HEK293 (cell line): ENCODE data around the gene CELSR3.
A peak's percentile ranks its signal among the peaks of the same experiment; 100 is the strongest.

Source experiments
- GLIS2 ChIP-seq: fragments of 450-650 bp; formaldehyde crosslinking; IDR thresholded peaks from 2 replicates; pipeline ENCODE4 v1.5.1; 2016; ENCODE audit warnings: missing biosample characterization, missing genetic modification characterization
- HOXD13 ChIP-seq: sonication (generic); formaldehyde crosslinking; IDR thresholded peaks from 2 replicates; pipeline ENCODE4 v1.8.0; 2022; ENCODE audit warnings: missing genetic modification reagents, borderline replicate concordance
- KLF7 ChIP-seq: fragments of 450-650 bp; formaldehyde crosslinking; IDR thresholded peaks from 2 replicates; pipeline ENCODE4 v1.5.1; 2016; ENCODE audit warnings: missing biosample characterization, missing genetic modification characterization, borderline replicate concordance
- MEIS1 ChIP-seq: sonication (generic); formaldehyde crosslinking; IDR thresholded peaks from 2 replicates; pipeline ENCODE4 v1.8.1; 2022; ENCODE audit warnings: missing genetic modification reagents, mild to moderate bottlenecking, borderline replicate concordance
- MYNN ChIP-seq: fragments of 450-650 bp; formaldehyde crosslinking; IDR thresholded peaks from 2 replicates; pipeline ENCODE4 v1.5.1; 2016; ENCODE audit warnings: missing biosample characterization, missing genetic modification characterization, borderline replicate concordance
- REPIN1 ChIP-seq: fragments of 450-650 bp; formaldehyde crosslinking; IDR thresholded peaks from 2 replicates; pipeline ENCODE4 v1.5.1; 2017; ENCODE audit warnings: missing biosample characterization, missing genetic modification characterization, low read depth
- SETDB1 ChIP-seq: IDR thresholded peaks from one replicate; pipeline ENCODE4 v1.6.1; 2017; ENCODE audit warnings: mild to moderate bottlenecking, low read length, moderate library complexity, mixed read lengths; ENCODE audit not compliant: insufficient read length
- ZNF121 ChIP-seq: fragments of 450-650 bp; formaldehyde crosslinking; IDR thresholded peaks from 2 replicates; pipeline ENCODE4 v1.5.1; 2016; ENCODE audit warnings: missing biosample characterization, missing genetic modification characterization
- ZNF133 ChIP-seq: fragments of 450-650 bp; formaldehyde crosslinking; IDR thresholded peaks from 2 replicates; pipeline ENCODE4 v1.5.1; 2016; ENCODE audit warnings: missing biosample characterization, missing genetic modification characterization
- ZNF138 ChIP-seq: fragments of 450-650 bp; formaldehyde crosslinking; IDR thresholded peaks from 2 replicates; pipeline ENCODE4 v1.5.1; 2016; ENCODE audit warnings: missing biosample characterization, missing genetic modification characterization, borderline replicate concordance
- ZNF157 ChIP-seq: fragments of 450-650 bp; formaldehyde crosslinking; IDR thresholded peaks from 2 replicates; pipeline ENCODE4 v1.5.1; 2016; ENCODE audit warnings: missing biosample characterization, missing genetic modification characterization
- ZNF214 ChIP-seq: fragments of 450-650 bp; formaldehyde crosslinking; IDR thresholded peaks from 2 replicates; pipeline ENCODE4 v1.5.1; 2017; ENCODE audit warnings: missing biosample characterization, mild to moderate bottlenecking, missing genetic modification characterization, borderline replicate concordance
- ZNF302 ChIP-seq: fragments of 450-650 bp; formaldehyde crosslinking; IDR thresholded peaks from 2 replicates; pipeline ENCODE4 v1.5.1; 2016; ENCODE audit warnings: missing biosample characterization, missing genetic modification characterization, low read depth
- ZNF37A ChIP-seq: fragments of 450-650 bp; IDR thresholded peaks from 2 replicates; pipeline ENCODE4 v1.5.1; 2018; ENCODE audit warnings: missing biosample characterization, missing genetic modification characterization
- ZNF391 ChIP-seq: fragments of 450-650 bp; formaldehyde crosslinking; IDR thresholded peaks from 2 replicates; pipeline ENCODE4 v1.5.1; 2016; ENCODE audit warnings: low read depth, missing biosample characterization, missing genetic modification characterization, borderline replicate concordance
- ZNF394 ChIP-seq: fragments of 450-650 bp; formaldehyde crosslinking; IDR thresholded peaks from 2 replicates; pipeline ENCODE4 v1.5.1; 2016; ENCODE audit warnings: missing biosample characterization, missing genetic modification characterization, mild to moderate bottlenecking, moderate library complexity, borderline replicate concordance
- ZNF501 ChIP-seq: fragments of 450-650 bp; formaldehyde crosslinking; IDR thresholded peaks from 2 replicates; pipeline ENCODE4 v1.5.1; 2016; ENCODE audit warnings: missing biosample characterization, missing genetic modification characterization
- ZNF626 ChIP-seq: fragments of 450-650 bp; sonication (Bioruptor Pico); formaldehyde crosslinking; IDR thresholded peaks from 2 replicates; pipeline ENCODE4 v1.5.1; 2018; ENCODE audit warnings: missing biosample characterization, missing genetic modification characterization, inconsistent platforms
- ZNF654 ChIP-seq: fragments of 450-650 bp; formaldehyde crosslinking; IDR thresholded peaks from 2 replicates; pipeline ENCODE4 v1.5.1; 2016; ENCODE audit warnings: low read depth, missing biosample characterization, missing genetic modification characterization
- ZNF664 ChIP-seq: fragments of 450-650 bp; formaldehyde crosslinking; IDR thresholded peaks from 2 replicates; pipeline ENCODE4 v1.5.1; 2016; ENCODE audit warnings: missing biosample characterization, missing genetic modification characterization
- TF ChIP-seq, protein P1 (sequence below): fragments of 450-650 bp; formaldehyde crosslinking; IDR thresholded peaks from 2 replicates; pipeline ENCODE4 v1.5.1; 2016; ENCODE audit warnings: missing biosample characterization, missing genetic modification characterization, borderline replicate concordance
- TF ChIP-seq, protein P2 (sequence below): fragments of 450-650 bp; formaldehyde crosslinking; IDR thresholded peaks from 2 replicates; pipeline ENCODE4 v1.5.1; 2016; ENCODE audit warnings: missing biosample characterization, missing genetic modification characterization
- TF ChIP-seq, protein P3 (sequence below): fragments of 450-650 bp; formaldehyde crosslinking; conservative IDR thresholded peaks from 2 replicates; pipeline ENCODE4 v1.5.1; 2016; ENCODE audit warnings: low read depth, missing biosample characterization, missing genetic modification characterization
- TF ChIP-seq, protein P4 (sequence below): fragments of 450-650 bp; formaldehyde crosslinking; IDR thresholded peaks from 2 replicates; pipeline ENCODE4 v1.5.1; 2016; ENCODE audit warnings: missing biosample characterization, missing genetic modification characterization, borderline replicate concordance
- TF ChIP-seq, protein P5 (sequence below): fragments of 450-650 bp; formaldehyde crosslinking; IDR thresholded peaks from 2 replicates; pipeline ENCODE4 v1.5.1; 2016; ENCODE audit warnings: missing biosample characterization, missing genetic modification characterization

Gene CELSR3

DNA sequence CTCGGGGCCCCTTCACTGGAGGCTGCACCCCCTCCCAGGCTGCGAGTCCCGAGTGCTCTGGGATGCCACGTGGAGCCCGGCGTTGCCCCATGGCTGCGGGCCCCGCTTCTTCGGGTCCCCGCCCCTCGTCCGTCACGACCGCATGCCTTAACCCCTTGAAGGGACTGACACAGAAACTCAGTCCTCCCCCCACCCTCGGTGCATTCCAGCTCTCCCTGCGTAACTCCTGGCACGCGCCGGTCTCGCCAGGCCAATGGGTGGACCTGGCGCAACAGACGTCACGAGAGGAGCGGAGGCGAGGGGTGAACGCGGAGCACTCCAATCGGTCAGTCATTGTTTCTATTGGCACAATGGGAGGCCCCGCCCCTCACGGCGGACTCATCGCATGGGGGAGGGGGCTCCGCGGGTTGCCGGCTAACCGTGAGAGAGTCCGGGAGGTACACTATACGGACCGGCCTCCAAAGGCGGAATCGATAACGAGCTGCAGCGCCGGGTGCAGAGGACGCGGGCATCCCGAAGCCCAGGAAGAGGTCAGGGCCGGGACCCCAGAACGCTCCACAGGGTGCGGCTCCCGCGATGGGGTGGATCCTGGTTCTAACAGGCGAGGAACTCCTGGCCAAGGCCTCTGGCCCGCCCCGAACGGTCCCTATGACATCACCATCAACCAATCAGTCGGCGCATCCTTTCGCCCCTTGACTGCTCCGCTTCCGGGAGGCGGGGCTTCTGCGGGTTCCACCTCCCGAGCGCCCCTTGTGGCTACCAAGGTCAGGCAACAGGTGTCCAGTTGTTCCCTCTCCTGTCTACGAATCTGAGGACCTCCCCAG lies 1.0 kb upstream of the CELSR3 start (continued):
- TF ChIP-seq ZNF501 (tag by site-specific recombination) (peak; percentile 64; the same call in 1 of the 2 replicates), MYNN (no peak), HOXD13 (CRISPR knock-in tag) (no peak), ZNF664 (tag by site-specific recombination) (no peak), ZNF37A (tag by site-specific recombination) (no peak), GLIS2 (tag by site-specific recombination) (peak; percentile 99), ZNF626 (tag by site-specific recombination) (no peak), ZNF157 (tag by site-specific recombination) (no peak), ZNF133 (tag by site-specific recombination) (no peak), ZNF138 (tag by site-specific recombination) (no peak), KLF7 (tag by site-specific recombination) (peak; percentile 42; the same call in 1 of the 2 replicates), MEIS1 (CRISPR knock-in tag) (no peak), SETDB1 (no peak), ZNF654 (tag by site-specific recombination) (no peak), ZNF394 (tag by site-specific recombination) (peak; percentile 50; the same call in 1 of the 2 replicates), ZNF391 (tag by site-specific recombination) (peak; percentile 14; the same call in 1 of the 2 replicates), REPIN1 (tag by site-specific recombination) (no peak), ZNF121 (tag by site-specific recombination) (no peak), ZNF302 (tag by site-specific recombination) (no peak), ZNF214 (tag by site-specific recombination) (no peak)
- TF ChIP-seq, protein P1, sequence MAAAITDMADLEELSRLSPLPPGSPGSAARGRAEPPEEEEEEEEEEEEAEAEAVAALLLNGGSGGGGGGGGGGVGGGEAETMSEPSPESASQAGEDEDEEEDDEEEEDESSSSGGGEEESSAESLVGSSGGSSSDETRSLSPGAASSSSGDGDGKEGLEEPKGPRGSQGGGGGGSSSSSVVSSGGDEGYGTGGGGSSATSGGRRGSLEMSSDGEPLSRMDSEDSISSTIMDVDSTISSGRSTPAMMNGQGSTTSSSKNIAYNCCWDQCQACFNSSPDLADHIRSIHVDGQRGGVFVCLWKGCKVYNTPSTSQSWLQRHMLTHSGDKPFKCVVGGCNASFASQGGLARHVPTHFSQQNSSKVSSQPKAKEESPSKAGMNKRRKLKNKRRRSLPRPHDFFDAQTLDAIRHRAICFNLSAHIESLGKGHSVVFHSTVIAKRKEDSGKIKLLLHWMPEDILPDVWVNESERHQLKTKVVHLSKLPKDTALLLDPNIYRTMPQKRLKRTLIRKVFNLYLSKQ = no peak
- TF ChIP-seq, protein P2, sequence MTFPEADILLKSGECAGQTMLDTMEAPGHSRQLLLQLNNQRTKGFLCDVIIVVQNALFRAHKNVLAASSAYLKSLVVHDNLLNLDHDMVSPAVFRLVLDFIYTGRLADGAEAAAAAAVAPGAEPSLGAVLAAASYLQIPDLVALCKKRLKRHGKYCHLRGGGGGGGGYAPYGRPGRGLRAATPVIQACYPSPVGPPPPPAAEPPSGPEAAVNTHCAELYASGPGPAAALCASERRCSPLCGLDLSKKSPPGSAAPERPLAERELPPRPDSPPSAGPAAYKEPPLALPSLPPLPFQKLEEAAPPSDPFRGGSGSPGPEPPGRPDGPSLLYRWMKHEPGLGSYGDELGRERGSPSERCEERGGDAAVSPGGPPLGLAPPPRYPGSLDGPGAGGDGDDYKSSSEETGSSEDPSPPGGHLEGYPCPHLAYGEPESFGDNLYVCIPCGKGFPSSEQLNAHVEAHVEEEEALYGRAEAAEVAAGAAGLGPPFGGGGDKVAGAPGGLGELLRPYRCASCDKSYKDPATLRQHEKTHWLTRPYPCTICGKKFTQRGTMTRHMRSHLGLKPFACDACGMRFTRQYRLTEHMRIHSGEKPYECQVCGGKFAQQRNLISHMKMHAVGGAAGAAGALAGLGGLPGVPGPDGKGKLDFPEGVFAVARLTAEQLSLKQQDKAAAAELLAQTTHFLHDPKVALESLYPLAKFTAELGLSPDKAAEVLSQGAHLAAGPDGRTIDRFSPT = peak; percentile 71
- TF ChIP-seq, protein P3, sequence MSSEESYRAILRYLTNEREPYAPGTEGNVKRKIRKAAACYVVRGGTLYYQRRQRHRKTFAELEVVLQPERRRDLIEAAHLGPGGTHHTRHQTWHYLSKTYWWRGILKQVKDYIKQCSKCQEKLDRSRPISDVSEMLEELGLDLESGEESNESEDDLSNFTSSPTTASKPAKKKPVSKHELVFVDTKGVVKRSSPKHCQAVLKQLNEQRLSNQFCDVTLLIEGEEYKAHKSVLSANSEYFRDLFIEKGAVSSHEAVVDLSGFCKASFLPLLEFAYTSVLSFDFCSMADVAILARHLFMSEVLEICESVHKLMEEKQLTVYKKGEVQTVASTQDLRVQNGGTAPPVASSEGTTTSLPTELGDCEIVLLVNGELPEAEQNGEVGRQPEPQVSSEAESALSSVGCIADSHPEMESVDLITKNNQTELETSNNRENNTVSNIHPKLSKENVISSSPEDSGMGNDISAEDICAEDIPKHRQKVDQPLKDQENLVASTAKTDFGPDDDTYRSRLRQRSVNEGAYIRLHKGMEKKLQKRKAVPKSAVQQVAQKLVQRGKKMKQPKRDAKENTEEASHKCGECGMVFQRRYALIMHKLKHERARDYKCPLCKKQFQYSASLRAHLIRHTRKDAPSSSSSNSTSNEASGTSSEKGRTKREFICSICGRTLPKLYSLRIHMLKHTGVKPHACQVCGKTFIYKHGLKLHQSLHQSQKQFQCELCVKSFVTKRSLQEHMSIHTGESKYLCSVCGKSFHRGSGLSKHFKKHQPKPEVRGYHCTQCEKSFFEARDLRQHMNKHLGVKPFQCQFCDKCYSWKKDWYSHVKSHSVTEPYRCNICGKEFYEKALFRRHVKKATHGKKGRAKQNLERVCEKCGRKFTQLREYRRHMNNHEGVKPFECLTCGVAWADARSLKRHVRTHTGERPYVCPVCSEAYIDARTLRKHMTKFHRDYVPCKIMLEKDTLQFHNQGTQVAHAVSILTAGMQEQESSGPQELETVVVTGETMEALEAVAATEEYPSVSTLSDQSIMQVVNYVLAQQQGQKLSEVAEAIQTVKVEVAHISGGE (tag by site-specific recombination) = peak; percentile 38; the same call in 1 of the 2 replicates
- TF ChIP-seq, protein P4, sequence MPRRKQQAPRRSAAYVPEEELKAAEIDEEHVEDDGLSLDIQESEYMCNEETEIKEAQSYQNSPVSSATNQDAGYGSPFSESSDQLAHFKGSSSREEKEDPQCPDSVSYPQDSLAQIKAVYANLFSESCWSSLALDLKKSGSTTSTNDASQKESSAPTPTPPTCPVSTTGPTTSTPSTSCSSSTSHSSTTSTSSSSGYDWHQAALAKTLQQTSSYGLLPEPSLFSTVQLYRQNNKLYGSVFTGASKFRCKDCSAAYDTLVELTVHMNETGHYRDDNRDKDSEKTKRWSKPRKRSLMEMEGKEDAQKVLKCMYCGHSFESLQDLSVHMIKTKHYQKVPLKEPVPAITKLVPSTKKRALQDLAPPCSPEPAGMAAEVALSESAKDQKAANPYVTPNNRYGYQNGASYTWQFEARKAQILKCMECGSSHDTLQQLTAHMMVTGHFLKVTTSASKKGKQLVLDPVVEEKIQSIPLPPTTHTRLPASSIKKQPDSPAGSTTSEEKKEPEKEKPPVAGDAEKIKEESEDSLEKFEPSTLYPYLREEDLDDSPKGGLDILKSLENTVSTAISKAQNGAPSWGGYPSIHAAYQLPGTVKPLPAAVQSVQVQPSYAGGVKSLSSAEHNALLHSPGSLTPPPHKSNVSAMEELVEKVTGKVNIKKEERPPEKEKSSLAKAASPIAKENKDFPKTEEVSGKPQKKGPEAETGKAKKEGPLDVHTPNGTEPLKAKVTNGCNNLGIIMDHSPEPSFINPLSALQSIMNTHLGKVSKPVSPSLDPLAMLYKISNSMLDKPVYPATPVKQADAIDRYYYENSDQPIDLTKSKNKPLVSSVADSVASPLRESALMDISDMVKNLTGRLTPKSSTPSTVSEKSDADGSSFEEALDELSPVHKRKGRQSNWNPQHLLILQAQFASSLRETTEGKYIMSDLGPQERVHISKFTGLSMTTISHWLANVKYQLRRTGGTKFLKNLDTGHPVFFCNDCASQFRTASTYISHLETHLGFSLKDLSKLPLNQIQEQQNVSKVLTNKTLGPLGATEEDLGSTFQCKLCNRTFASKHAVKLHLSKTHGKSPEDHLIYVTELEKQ (tag by site-specific recombination) = no peak; the same call in 1 of the 2 replicates
- TF ChIP-seq, protein P5, sequence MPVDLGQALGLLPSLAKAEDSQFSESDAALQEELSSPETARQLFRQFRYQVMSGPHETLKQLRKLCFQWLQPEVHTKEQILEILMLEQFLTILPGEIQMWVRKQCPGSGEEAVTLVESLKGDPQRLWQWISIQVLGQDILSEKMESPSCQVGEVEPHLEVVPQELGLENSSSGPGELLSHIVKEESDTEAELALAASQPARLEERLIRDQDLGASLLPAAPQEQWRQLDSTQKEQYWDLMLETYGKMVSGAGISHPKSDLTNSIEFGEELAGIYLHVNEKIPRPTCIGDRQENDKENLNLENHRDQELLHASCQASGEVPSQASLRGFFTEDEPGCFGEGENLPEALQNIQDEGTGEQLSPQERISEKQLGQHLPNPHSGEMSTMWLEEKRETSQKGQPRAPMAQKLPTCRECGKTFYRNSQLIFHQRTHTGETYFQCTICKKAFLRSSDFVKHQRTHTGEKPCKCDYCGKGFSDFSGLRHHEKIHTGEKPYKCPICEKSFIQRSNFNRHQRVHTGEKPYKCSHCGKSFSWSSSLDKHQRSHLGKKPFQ = no peak
